Upper lobe of right lung (tissue), 1 donor: ENCODE data around the gene COL1A1. TPM values are rescaled to one million over a fixed set of nuclear protein-coding genes. Genes with fewer than 3 reads are reported as not detected.

Source experiments
- ATAC-seq: fragments of 200-7000 bp; cut with Tn5 transposase; one replicate; pipeline ENCODE4 v1.9.1; 2020; ENCODE audit warnings: mild to moderate bottlenecking, moderate library complexity
- DNase-seq: peaks from one replicate; pipeline ENCODE4 v3.0.0-alpha.2; 2020
- H3K27ac ChIP-seq: fragments of 200-600 bp; one replicate; pipeline ENCODE4 v1.8.0; 2022
- H3K27me3 ChIP-seq: fragments of 200-600 bp; one replicate; pipeline ENCODE4 v1.8.0; 2022; ENCODE audit warnings: mild to moderate bottlenecking
- H3K36me3 ChIP-seq: fragments of 200-600 bp; one replicate; pipeline ENCODE4 v1.8.0; 2022
- H3K4me1 ChIP-seq: fragments of 200-600 bp; one replicate; pipeline ENCODE4 v1.8.0; 2022
- H3K4me3 ChIP-seq: fragments of 200-600 bp; one replicate; pipeline ENCODE4 v1.8.0; 2022; ENCODE audit warnings: mild to moderate bottlenecking
- H3K9me3 ChIP-seq: fragments of 200-600 bp; one replicate; pipeline ENCODE4 v1.8.0; 2022
- CTCF ChIP-seq: fragments of 200-600 bp; IDR thresholded peaks from one replicate; pipeline ENCODE4 v1.8.0; 2022; ENCODE audit warnings: antibody characterized with exemption
- intact Hi-C: fragments of 100-400 bp; cut with DNase I; formaldehyde crosslinking; loops from one replicate; pipeline ENCODE4 v1.11.0; 2022
- total RNA-seq: library from RNA; stranded (reverse); fragmentation: NEBNext Ultra II Directional; extraction: Animal tissue kit (Norgen Biotek cat#: 25700); gene quantifications from one replicate; pipeline ENCODE4 v1.2.1, GENCODE V29; 2021
- donor health status: DM: no; HTN: yes; CAD: no; lungs with severe emphysema.

COL1A1 gene
- total RNA-seq, 1 donor from 2014 or later, result 154 TPM

- ATAC-seq (no peak), DNase-seq (no peak)
- intact Hi-C loops, result no loop called here
- Histone ChIP-seq H3K4me1 (peaks cover 12% of the 10 kb centered on the region), H3K27me3 (no peaks in the 10 kb centered on the region), H3K4me3 (no peak overlapping the region), H3K27ac (no peak overlapping the region), H3K36me3 (peaks cover 66% of the 10 kb centered on the region), H3K9me3 (no peaks in the 10 kb centered on the region)
- no peak for TF ChIP-seq CTCF
These were observed 65.2 kb downstream of the COL1A1 start for GRCh38 chr17:50136096-50136687.

DNA sequence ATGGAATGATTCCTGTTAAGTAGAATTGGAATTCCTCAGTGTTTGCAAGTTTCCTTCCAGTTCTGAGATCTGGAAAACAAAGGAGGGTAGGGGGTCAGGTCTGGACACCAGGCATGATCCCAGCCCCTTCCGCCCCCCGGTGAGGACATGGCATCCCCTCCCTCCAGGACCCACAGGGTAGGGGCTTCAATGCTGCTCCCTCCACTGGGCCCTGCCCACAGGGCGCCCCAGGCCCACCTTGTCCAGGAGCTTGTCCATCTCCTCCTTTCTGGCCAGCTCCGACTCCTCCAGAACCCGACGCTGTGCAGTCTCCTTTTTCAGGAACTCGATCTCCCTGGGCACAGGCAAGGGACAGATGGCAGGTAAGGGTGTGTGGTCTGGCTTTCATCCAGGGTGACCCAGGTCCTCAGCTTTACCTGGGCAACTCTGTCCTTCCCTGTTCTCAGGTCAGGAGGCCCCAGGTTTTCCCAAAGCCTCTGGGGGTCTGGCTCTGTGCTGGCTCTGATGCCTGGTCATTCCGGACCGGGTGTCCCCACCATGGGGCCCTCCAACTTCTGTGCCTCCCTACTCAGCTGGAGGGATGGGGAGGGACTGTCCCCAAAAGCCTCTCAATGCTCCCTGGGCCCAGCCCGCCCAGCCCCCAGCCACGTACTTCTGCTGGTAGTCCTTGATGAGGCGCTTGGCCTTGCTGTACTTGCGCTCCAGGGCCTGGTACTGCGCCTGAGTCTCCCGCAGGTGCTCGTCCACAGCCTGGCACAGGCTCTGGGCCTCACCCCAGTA is 65.9 kb downstream of the COL1A1 start:
- Histone ChIP-seq H3K9me3 (no peaks in the 10 kb centered on the region), H3K4me3 (no peak overlapping the region), H3K36me3 (peaks cover 59% of the 10 kb centered on the region), H3K27me3 (no peaks in the 10 kb centered on the region), H3K27ac (no peak overlapping the region), H3K4me1 (peaks cover 5% of the 10 kb centered on the region)
- no peak for TF ChIP-seq CTCF
- ATAC-seq, result no peak
- peak; percentile 61 for DNase-seq
- intact Hi-C loops, result no loop called here

GRCh38 chr17:50134206-50135110 is 67.0 kb downstream of the COL1A1 start:
- TF ChIP-seq CTCF, result no peak
- Histone ChIP-seq H3K36me3 (peaks cover 50% of the 10 kb centered on the region), H3K9me3 (no peaks in the 10 kb centered on the region), H3K27me3 (peaks cover under 1% of the 10 kb centered on the region), H3K4me1 (peaks cover 4% of the 10 kb centered on the region), H3K4me3 (no peak overlapping the region), H3K27ac (no peak overlapping the region)
- DNase-seq, result no peak
- intact Hi-C loops, result no loop called here
- no peak for ATAC-seq

DNA sequence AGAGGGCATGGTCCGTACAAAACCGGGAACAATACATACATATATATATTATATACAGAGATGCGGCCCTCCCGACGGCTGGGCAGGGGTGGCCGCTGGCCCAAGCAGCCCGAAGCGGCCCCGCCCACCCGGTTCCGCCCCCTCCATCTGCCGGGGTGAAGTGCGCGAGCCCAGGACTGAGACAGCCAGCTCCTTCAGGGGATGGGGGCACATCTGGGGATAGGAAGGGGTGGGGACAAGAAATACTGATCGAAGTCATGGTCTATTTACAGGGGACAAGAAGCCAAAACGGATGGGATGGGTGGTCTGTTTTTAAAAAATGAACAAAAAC is 67.7 kb downstream of the COL1A1 start:
- H3K27ac ChIP-seq, result no peak overlapping the region
- no peak for TF ChIP-seq CTCF
- ATAC-seq, result no peak
- intact Hi-C loops, result no loop called here
- H3K4me3 ChIP-seq, result no peak overlapping the region
- H3K27me3 ChIP-seq, result peaks cover 5% of the 10 kb centered on the region
- DNase-seq, result peak; percentile 63
- peaks cover 43% of the 10 kb centered on the region for H3K36me3 ChIP-seq
- peaks cover 11% of the 10 kb centered on the region for H3K4me1 ChIP-seq
- H3K9me3 ChIP-seq, result no peaks in the 10 kb centered on the region

Other genes with a start within 250 kb of the COL1A1 start
- 2.1 TPM for gene DLX4, start 232.4 kb downstream of the COL1A1 start, total RNA-seq
- 0.69 TPM for gene DLX3, start 206.4 kb downstream of the COL1A1 start, total RNA-seq
- gene ITGA3, start 145.5 kb downstream of the COL1A1 start, total RNA-seq, result 212 TPM
- gene PDK2, start 106.3 kb downstream of the COL1A1 start, total RNA-seq, result 30.2 TPM
- gene SAMD14, start 71.5 kb downstream of the COL1A1 start, total RNA-seq, result 21.5 TPM
- gene PPP1R9B, start 51.0 kb downstream of the COL1A1 start, total RNA-seq, result 103 TPM
- gene SGCA, start 35.6 kb downstream of the COL1A1 start, total RNA-seq, result 27.8 TPM
- 11.3 TPM for gene TMEM92, start 72.8 kb upstream of the COL1A1 start, total RNA-seq
- 20.3 TPM for gene XYLT2, start 144.5 kb upstream of the COL1A1 start, total RNA-seq
- 47.1 TPM for gene MRPL27, start 171.6 kb upstream of the COL1A1 start, total RNA-seq
- 1.3 TPM for gene EME1, start 171.6 kb upstream of the COL1A1 start, total RNA-seq
- gene LRRC59, start 195.9 kb upstream of the COL1A1 start, total RNA-seq, result 68.0 TPM
- 73.9 TPM for gene ACSF2, start 224.6 kb upstream of the COL1A1 start, total RNA-seq